H9 (cell line): ENCODE results near the gene DGCR8. TPM values are rescaled to one million over a fixed set of nuclear protein-coding genes. Genes with fewer than 3 reads are reported as not detected.

ENCODE experiments used
- DNase-seq: peaks from one replicate; pipeline ENCODE4 v3.0.0-alpha.2; 2017
- H2AFZ ChIP-seq: one replicate; pipeline ENCODE4 v1.6.1; 2013; ENCODE audit warnings: mild to moderate bottlenecking, low read length, control low read depth, moderate library complexity
- H2AK5ac ChIP-seq: 2 replicates; pipeline ENCODE4 v1.6.1; 2013; ENCODE audit warnings: low read length, control low read depth, mixed read lengths; ENCODE audit not compliant: insufficient read length
- H2BK120ac ChIP-seq: one replicate; pipeline ENCODE4 v1.6.1; 2013; ENCODE audit warnings: low read depth, mild to moderate bottlenecking, low read length, control low read depth, inconsistent platforms; ENCODE audit not compliant: poor library complexity, severe bottlenecking
- H2BK12ac ChIP-seq: 2 replicates; pipeline ENCODE4 v1.6.1; 2013; ENCODE audit warnings: low read length, control low read depth, mixed read lengths, low read depth; ENCODE audit not compliant: insufficient read length
- H2BK15ac ChIP-seq: 2 replicates; pipeline ENCODE4 v1.6.1; 2013; ENCODE audit warnings: low read depth, low read length, control low read depth
- H2BK20ac ChIP-seq: one replicate; pipeline ENCODE4 v1.6.1; 2013; ENCODE audit warnings: low read depth, mild to moderate bottlenecking, low read length, control low read depth, inconsistent platforms; ENCODE audit not compliant: poor library complexity, severe bottlenecking
- H2BK5ac ChIP-seq: 2 replicates; pipeline ENCODE4 v1.6.1; 2013; ENCODE audit warnings: low read length, control low read depth, mixed read lengths; ENCODE audit not compliant: insufficient read length
- H3K14ac ChIP-seq: 2 replicates; pipeline ENCODE4 v1.6.1; 2013; ENCODE audit warnings: low read length, control low read depth; ENCODE audit not compliant: insufficient read depth
- H3K18ac ChIP-seq: 2 replicates; pipeline ENCODE4 v1.6.1; 2013; ENCODE audit warnings: low read depth, mild to moderate bottlenecking, mixed read lengths, low read length, control low read depth; ENCODE audit not compliant: insufficient read length
- H3K23ac ChIP-seq: 2 replicates; pipeline ENCODE4 v1.6.1; 2013; ENCODE audit warnings: low read length, control low read depth, mixed read lengths, low read depth; ENCODE audit not compliant: insufficient read length
- H3K23me2 ChIP-seq: 2 replicates; pipeline ENCODE4 v1.6.1; 2013; ENCODE audit warnings: low read depth, mild to moderate bottlenecking, mixed read lengths, low read length, control low read depth; ENCODE audit not compliant: insufficient read length, poor library complexity, severe bottlenecking
- H3K27ac ChIP-seq: 2 replicates; pipeline ENCODE4 v1.5.1; 2013; ENCODE audit warnings: low read length, control low read depth, mixed read lengths, low read depth; ENCODE audit not compliant: insufficient read length
- H3K27me3 ChIP-seq: 2 replicates; pipeline ENCODE4 v1.6.1; 2013; ENCODE audit warnings: low read length, control low read depth, inconsistent platforms; ENCODE audit not compliant: insufficient read depth
- H3K4ac ChIP-seq: 2 replicates; pipeline ENCODE4 v1.6.1; 2013; ENCODE audit warnings: low read depth, mild to moderate bottlenecking, control low read depth, inconsistent platforms, low read length, moderate library complexity
- H3K4me1 ChIP-seq: 2 replicates; pipeline ENCODE4 v1.6.1; 2013; ENCODE audit warnings: low read length, control low read depth, inconsistent platforms; ENCODE audit not compliant: insufficient read depth
- H3K4me2 ChIP-seq: 2 replicates; pipeline ENCODE4 v1.6.1; 2013; ENCODE audit warnings: low read length, control low read depth, mixed read lengths; ENCODE audit not compliant: insufficient read length, insufficient read depth
- H3K56ac ChIP-seq: 2 replicates; pipeline ENCODE4 v1.6.1; 2013; ENCODE audit warnings: low read depth, mild to moderate bottlenecking, mixed read lengths, low read length, control low read depth; ENCODE audit not compliant: insufficient read length
- H3K79me1 ChIP-seq: 2 replicates; pipeline ENCODE4 v1.6.1; 2013; ENCODE audit warnings: low read depth, mild to moderate bottlenecking, moderate library complexity, low read length, control low read depth, inconsistent platforms; ENCODE audit not compliant: insufficient read depth, poor library complexity, severe bottlenecking
- H3K79me2 ChIP-seq: 2 replicates; pipeline ENCODE4 v1.6.1; 2013; ENCODE audit warnings: low read length, control low read depth, inconsistent platforms; ENCODE audit not compliant: insufficient read depth
- H3K9ac ChIP-seq: 2 replicates; pipeline ENCODE4 v1.6.1; 2013; ENCODE audit warnings: low read length, control low read depth, mixed read lengths; ENCODE audit not compliant: insufficient read length; ENCODE audit errors: extremely low read depth
- H3K9me3 ChIP-seq: one replicate; pipeline ENCODE4 v1.6.1; 2013; ENCODE audit warnings: low read depth, low read length, inconsistent platforms; ENCODE audit not compliant: control insufficient read depth
- H3T11ph ChIP-seq: one replicate; pipeline ENCODE4 v1.6.1; 2013; ENCODE audit warnings: mild to moderate bottlenecking, low read length, control low read depth, inconsistent platforms
- H4K20me1 ChIP-seq: one replicate; pipeline ENCODE4 v1.6.1; 2013; ENCODE audit not compliant: control insufficient read depth, insufficient read length, insufficient read depth
- H4K5ac ChIP-seq: 2 replicates; pipeline ENCODE4 v1.6.1; 2013; ENCODE audit warnings: low read depth, mild to moderate bottlenecking, mixed read lengths, low read length, control low read depth; ENCODE audit not compliant: insufficient read length
- H4K8ac ChIP-seq: replicated peaks from 2 replicates; pipeline ENCODE4 v1.6.1; 2013; ENCODE audit warnings: low read length, control low read depth, mixed read lengths, low read depth; ENCODE audit not compliant: insufficient read length
- H4K91ac ChIP-seq: 2 replicates; pipeline ENCODE4 v1.6.1; 2013; ENCODE audit warnings: low read depth, mild to moderate bottlenecking, moderate library complexity, mixed read lengths, low read length, control low read depth; ENCODE audit not compliant: insufficient read length
- H3K27ac Mint-ChIP-seq, 3 experiments: 2 replicates in 2 of 3; 3 replicates in 1 of 3; pipeline ENCODE4 v1.8.0; 2020 to 2021; ENCODE audit warnings: mixed read lengths in 3 of 3, mild to moderate bottlenecking in 1 of 3, moderate library complexity in 1 of 3
- H3K27me3 Mint-ChIP-seq: 2 replicates; pipeline ENCODE4 v1.8.0; 2021; ENCODE audit warnings: low read depth, mild to moderate bottlenecking, moderate library complexity, mixed read lengths
- H3K36me3 Mint-ChIP-seq, 3 experiments: 2 replicates in 2 of 3; 3 replicates in 1 of 3; pipeline ENCODE4 v1.8.0; 2020 to 2021; ENCODE audit warnings: low read depth in 3 of 3, mixed read lengths in 3 of 3; ENCODE audit not compliant: insufficient read depth in 1 of 3
- H3K4me1 Mint-ChIP-seq, 2 experiments: 2 replicates each; pipeline ENCODE4 v1.8.0; 2020; ENCODE audit warnings: mixed read lengths in 2 of 2
- H3K4me3 Mint-ChIP-seq, 2 experiments: 2 replicates in 1 of 2; 3 replicates in 1 of 2; pipeline ENCODE4 v1.8.0; 2020 to 2021; ENCODE audit warnings: mild to moderate bottlenecking in 2 of 2, mixed read lengths in 2 of 2, moderate library complexity in 1 of 2
- H3K9me3 Mint-ChIP-seq, 2 experiments: 2 replicates in 1 of 2; 3 replicates in 1 of 2; pipeline ENCODE4 v1.8.0; 2020; ENCODE audit warnings: mild to moderate bottlenecking in 2 of 2, mixed read lengths in 2 of 2, moderate library complexity in 1 of 2
- WGBS: extraction: QIAGEN DNeasy Blood & Tissue Kit; methylation state at CpG from one replicate; pipeline ENCODE4 v1.1.7; 2013; ENCODE audit warnings: missing lambda C conversion rate, low lambda C conversion rate, mixed read lengths; ENCODE audit not compliant: insufficient read length; ENCODE audit errors: extremely low coverage; 5-methylcytosine and 5-hydroxymethylcytosine counted together
- total RNA-seq: library from RNA; stranded (reverse); gene quantifications from 2 replicates; pipeline ENCODE4 v1.2.1, GENCODE V29; 2021
- TF ChIP-seq, protein P1 (sequence below): fragments of 200-600 bp; sonication (generic); conservative IDR thresholded peaks from 3 replicates; pipeline ENCODE4 v1.8.0; 2021; ENCODE audit warnings: antibody characterized with exemption, mild to moderate bottlenecking

DGCR8 gene
- total RNA-seq, 1 experiment from 2014 or later: 74.5 TPM

DNA sequence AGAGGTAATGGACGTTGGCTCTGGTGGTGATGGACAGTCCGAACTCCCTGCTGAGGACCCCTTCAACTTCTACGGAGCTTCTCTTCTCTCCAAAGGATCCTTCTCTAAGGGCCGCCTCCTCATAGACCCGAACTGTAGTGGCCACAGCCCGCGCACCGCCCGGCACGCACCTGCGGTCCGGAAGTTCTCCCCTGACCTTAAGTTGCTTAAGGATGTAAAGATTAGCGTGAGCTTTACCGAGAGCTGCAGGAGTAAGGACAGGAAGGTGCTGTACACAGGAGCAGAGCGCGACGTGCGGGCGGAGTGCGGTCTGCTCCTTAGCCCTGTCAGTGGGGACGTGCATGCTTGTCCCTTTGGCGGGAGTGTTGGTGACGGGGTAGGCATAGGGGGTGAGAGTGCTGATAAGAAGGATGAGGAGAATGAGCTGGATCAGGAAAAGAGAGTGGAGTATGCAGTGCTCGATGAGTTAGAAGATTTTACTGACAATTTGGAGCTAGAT, 6.1 kb downstream of the DGCR8 start:
- H3K23ac ChIP-seq: no peak overlapping the region
- H4K20me1 ChIP-seq: peaks cover 6% of the 10 kb centered on the region
- H2BK20ac ChIP-seq: no peak overlapping the region
- H2BK120ac ChIP-seq: no peak overlapping the region
- Mint-ChIP-seq H3K9me3 (no peaks in the 10 kb centered on the region), H3K36me3 (peaks cover 50 to 79% (median 73%) of the 10 kb centered on the region in 3 experiments; a peak in 6 of 7 replicates), H3K4me3 (peak overlapping the region in 1 of 2 experiments; percentile 4; a peak in 2 of 5 replicates), H3K27ac (peak overlapping the region in 2 of 3 experiments; percentile 54 to 86; a peak in 3 of 7 replicates), H3K4me1 (peaks cover 35 to 40% of the 10 kb centered on the region in 2 experiments), H3K27me3 (no peaks in the 10 kb centered on the region)
- peaks cover 1% of the 10 kb centered on the region for H3K23me2 ChIP-seq
- no peak overlapping the region for H2BK12ac ChIP-seq
- H2AK5ac ChIP-seq: no peak overlapping the region
- H3T11ph ChIP-seq: no peak overlapping the region
- H3K4ac ChIP-seq: no peak overlapping the region
- H3K27me3 ChIP-seq: no peaks in the 10 kb centered on the region
- no peak overlapping the region for H3K18ac ChIP-seq
- H4K91ac ChIP-seq: no peak overlapping the region
- no peak overlapping the region for H2AFZ ChIP-seq
- no peaks in the 10 kb centered on the region for H3K9me3 ChIP-seq
- no peak overlapping the region for H3K9ac ChIP-seq
- no peak overlapping the region for H4K8ac ChIP-seq
- no peak for DNase-seq
- H3K27ac ChIP-seq: no peak overlapping the region
- no peak overlapping the region for H2BK5ac ChIP-seq
- peaks cover 28% of the 10 kb centered on the region for H3K79me2 ChIP-seq
- no peak overlapping the region for H3K14ac ChIP-seq
- H3K4me1 ChIP-seq: peaks cover 2% of the 10 kb centered on the region; the same call in 1 of the 2 replicates
- TF ChIP-seq, protein P1, sequence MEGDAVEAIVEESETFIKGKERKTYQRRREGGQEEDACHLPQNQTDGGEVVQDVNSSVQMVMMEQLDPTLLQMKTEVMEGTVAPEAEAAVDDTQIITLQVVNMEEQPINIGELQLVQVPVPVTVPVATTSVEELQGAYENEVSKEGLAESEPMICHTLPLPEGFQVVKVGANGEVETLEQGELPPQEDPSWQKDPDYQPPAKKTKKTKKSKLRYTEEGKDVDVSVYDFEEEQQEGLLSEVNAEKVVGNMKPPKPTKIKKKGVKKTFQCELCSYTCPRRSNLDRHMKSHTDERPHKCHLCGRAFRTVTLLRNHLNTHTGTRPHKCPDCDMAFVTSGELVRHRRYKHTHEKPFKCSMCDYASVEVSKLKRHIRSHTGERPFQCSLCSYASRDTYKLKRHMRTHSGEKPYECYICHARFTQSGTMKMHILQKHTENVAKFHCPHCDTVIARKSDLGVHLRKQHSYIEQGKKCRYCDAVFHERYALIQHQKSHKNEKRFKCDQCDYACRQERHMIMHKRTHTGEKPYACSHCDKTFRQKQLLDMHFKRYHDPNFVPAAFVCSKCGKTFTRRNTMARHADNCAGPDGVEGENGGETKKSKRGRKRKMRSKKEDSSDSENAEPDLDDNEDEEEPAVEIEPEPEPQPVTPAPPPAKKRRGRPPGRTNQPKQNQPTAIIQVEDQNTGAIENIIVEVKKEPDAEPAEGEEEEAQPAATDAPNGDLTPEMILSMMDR: no peak
- H3K56ac ChIP-seq: no peak overlapping the region
- no peak overlapping the region for H2BK15ac ChIP-seq
- peaks cover 19% of the 10 kb centered on the region for H3K79me1 ChIP-seq
- H3K4me2 ChIP-seq: no peak overlapping the region
- WGBS: no CpG with 5 or more reads among the region's 24 CpGs
- H4K5ac ChIP-seq: no peak overlapping the region
